HL-60/S4 (cell line): ENCODE results near the gene STON2.
"Not testable (repeated sequence)": the region's sequence is repeated elsewhere in the genome, so short reads cannot be mapped to it uniquely, and the experiment has no call there.

ENCODE experiments used
- in situ Hi-C: fragments of 300-500 bp; cut with MboI; formaldehyde crosslinking; loops from 2 replicates; pipeline ENCODE4 v1.14.3; 2022; ENCODE audit warnings: low sequenced_read_pairs

Gene STON2

GRCh38 chr14:81385419-81385818, 14.7 kb downstream of the STON2 start:
- in situ Hi-C loops = no loop called here

- in situ Hi-C loops = no loop called here
Measured at GRCh38 chr14:81384900-81385299, 15.2 kb downstream of the STON2 start.

GRCh38 chr14:81382517-81383225, 17.5 kb downstream of the STON2 start:
- in situ Hi-C loops = no loop called here

- in situ Hi-C loops = not testable (repeated sequence)
Measured at GRCh38 chr14:81380009-81380408, 20.1 kb downstream of the STON2 start.

GRCh38 chr14:81371802-81372201, 28.3 kb downstream of the STON2 start:
- in situ Hi-C loops = no loop called here

GRCh38 chr14:81367563-81367962, 32.6 kb downstream of the STON2 start:
- in situ Hi-C loops = no loop called here

- in situ Hi-C loops = no loop called here
Measured at GRCh38 chr14:81366884-81367283, 33.2 kb downstream of the STON2 start.

- in situ Hi-C loops = no loop called here
Measured at GRCh38 chr14:81366214-81366613, 33.9 kb downstream of the STON2 start.

GRCh38 chr14:81363746-81364378, 36.3 kb downstream of the STON2 start:
- in situ Hi-C loops = no loop called here

GRCh38 chr14:81353691-81354323, 46.3 kb downstream of the STON2 start:
- in situ Hi-C loops = no loop called here

GRCh38 chr14:81352413-81352812, 47.7 kb downstream of the STON2 start:
- in situ Hi-C loops = no loop called here

GRCh38 chr14:81351205-81351604, 48.9 kb downstream of the STON2 start:
- in situ Hi-C loops = no loop called here

GRCh38 chr14:81350344-81351130, 49.6 kb downstream of the STON2 start:
- in situ Hi-C loops = no loop called here

- in situ Hi-C loops = no loop called here
Measured at GRCh38 chr14:81348061-81348460, 52.1 kb downstream of the STON2 start.

GRCh38 chr14:81345781-81346180, 54.3 kb downstream of the STON2 start:
- in situ Hi-C loops = no loop called here

GRCh38 chr14:81344481-81345160, 55.5 kb downstream of the STON2 start:
- in situ Hi-C loops = no loop called here

GRCh38 chr14:81343701-81344100, 56.4 kb downstream of the STON2 start:
- in situ Hi-C loops = no loop called here

- in situ Hi-C loops = no loop called here
Measured at GRCh38 chr14:81342850-81343580, 57.1 kb downstream of the STON2 start.

GRCh38 chr14:81341781-81342180, 58.3 kb downstream of the STON2 start:
- in situ Hi-C loops = no loop called here

GRCh38 chr14:81341370-81341769, 58.8 kb downstream of the STON2 start:
- in situ Hi-C loops = no loop called here
